ENCODE data around the gene OVOL3. TPM values are rescaled to one million over a fixed set of nuclear protein-coding genes. Genes with fewer than 3 reads are reported as not detected.

Gene OVOL3
- total RNA-seq, 4 donors from 2014 or later: not detected

GRCh38 chr19:36151144-36152018 lies 40.4 kb downstream of the OVOL3 start:
- TF ChIP-seq CTCF (IDR thresholded peaks at IDR 0.05; ENCODE audit: low read depth): no peak

- no peak for TF ChIP-seq CTCF (IDR thresholded peaks at IDR 0.05; ENCODE audit: low read depth)
Observed at GRCh38 chr19:36152019-36152351, 41.0 kb downstream of the OVOL3 start.

- no peak for TF ChIP-seq CTCF (IDR thresholded peaks at IDR 0.05; ENCODE audit: low read depth)
Observed at GRCh38 chr19:36152352-36153091, 41.6 kb downstream of the OVOL3 start, which contains the start of gene COX7A1. COX7A1 (minus strand) TSS chr19:36152447; CDS start chr19:36152407, 40 bp downstream.

- no peak for TF ChIP-seq CTCF (IDR thresholded peaks at IDR 0.05; ENCODE audit: low read depth)
Observed at GRCh38 chr19:36153126-36153525, 42.2 kb downstream of the OVOL3 start.

GRCh38 chr19:36160821-36161596 lies 50.1 kb downstream of the OVOL3 start:
- TF ChIP-seq CTCF (IDR thresholded peaks at IDR 0.05; ENCODE audit: low read depth): no peak

Other genes with a start within 250 kb of the OVOL3 start
- 1 to 10 TPM in 2 of 4 donors, not detected in 2; 1.2 to 1.3 TPM for gene APLP1, start 242.6 kb upstream of the OVOL3 start, total RNA-seq
- 10 to 100 TPM in 3 of 4 donors, 1 to 10 TPM in 1; 6.8 to 23.3 (median 13.6) TPM for gene NFKBID, start 210.6 kb upstream of the OVOL3 start, total RNA-seq
- gene HCST, start 208.6 kb upstream of the OVOL3 start, total RNA-seq: 10 to 100 TPM in 1 of 4 donors, 1 to 10 TPM in 2, not detected in 1; 2.9 to 72.6 (median 4.7) TPM
- 1,000 to 10,000 TPM in 1 of 4 donors, 100 to 1,000 TPM in 2, 10 to 100 TPM in 1; 99.8 to 1,341 (median 209) TPM for gene TYROBP, start 202.8 kb upstream of the OVOL3 start, total RNA-seq
- 1 to 10 TPM; 2.5 to 6.6 (median 4.3) TPM for gene LRFN3, start 174.8 kb upstream of the OVOL3 start, total RNA-seq
- gene SDHAF1, start 116.0 kb upstream of the OVOL3 start, total RNA-seq: 10 to 100 TPM in 3 of 4 donors, 1 to 10 TPM in 1; 8.6 to 59.9 (median 42.5) TPM
- gene SYNE4, start 102.3 kb upstream of the OVOL3 start, total RNA-seq: 1 to 10 TPM in 1 of 4 donors, not detected in 3; 1.5 TPM
- gene ALKBH6, start 96.9 kb upstream of the OVOL3 start, total RNA-seq: 10 to 100 TPM; 16.7 to 31.1 (median 18.6) TPM
- gene CLIP3, start 78.3 kb upstream of the OVOL3 start, total RNA-seq: 10 to 100 TPM in 1 of 4 donors, 1 to 10 TPM in 3; 3.8 to 11.9 (median 8.4) TPM
- 10 to 100 TPM in 1 of 4 donors, 1 to 10 TPM in 3; 2.9 to 10.5 (median 9.3) TPM for gene THAP8, start 56.9 kb upstream of the OVOL3 start, total RNA-seq
- gene WDR62, start 56.2 kb upstream of the OVOL3 start, total RNA-seq: 1 to 10 TPM in 1 of 4 donors, under 1 TPM in 2, not detected in 1; 0.34 to 1.1 (median 0.44) TPM
- 10 to 100 TPM; 31.3 to 76.1 (median 35.5) TPM for gene POLR2I, start 3.7 kb downstream of the OVOL3 start, total RNA-seq
- gene TBCB, start 4.3 kb downstream of the OVOL3 start, total RNA-seq: 100 to 1,000 TPM in 2 of 4 donors, 10 to 100 TPM in 2; 89.8 to 132 (median 111) TPM
- 100 to 1,000 TPM; 211 to 331 (median 247) TPM for gene CAPNS1, start 28.9 kb downstream of the OVOL3 start, total RNA-seq
- gene COX7A1, start 41.3 kb downstream of the OVOL3 start, total RNA-seq: 100 to 1,000 TPM in 1 of 4 donors, 10 to 100 TPM in 3; 18.2 to 111 (median 72.9) TPM
- 1 to 10 TPM; 2.9 to 6.6 (median 5.1) TPM for gene ZNF565, start 103.5 kb downstream of the OVOL3 start, total RNA-seq
- gene ZNF146, start 104.0 kb downstream of the OVOL3 start, total RNA-seq: 10 to 100 TPM; 39.1 to 76.4 (median 69.2) TPM